OCI-LY7 (cell line): ENCODE measurements around the gene SYNE3.

Source experiments
- EZH2phosphoT487 ChIP-seq: fragments of 200-600 bp; sonication (generic); IDR thresholded peaks from 2 replicates; pipeline ENCODE4 v1.6.1; 2018; ENCODE audit warnings: low read depth, borderline replicate concordance, mild to moderate bottlenecking, mixed run types, antibody characterized with exemption, low read length, moderate library complexity, mixed read lengths
- TF ChIP-seq, protein P1 (sequence below): fragments of 200-600 bp; sonication (generic); conservative IDR thresholded peaks from 2 replicates; pipeline ENCODE4 v1.5.1; 2014; ENCODE audit warnings: mild to moderate bottlenecking, antibody characterized with exemption, low read length, moderate library complexity, mixed read lengths

DNA sequence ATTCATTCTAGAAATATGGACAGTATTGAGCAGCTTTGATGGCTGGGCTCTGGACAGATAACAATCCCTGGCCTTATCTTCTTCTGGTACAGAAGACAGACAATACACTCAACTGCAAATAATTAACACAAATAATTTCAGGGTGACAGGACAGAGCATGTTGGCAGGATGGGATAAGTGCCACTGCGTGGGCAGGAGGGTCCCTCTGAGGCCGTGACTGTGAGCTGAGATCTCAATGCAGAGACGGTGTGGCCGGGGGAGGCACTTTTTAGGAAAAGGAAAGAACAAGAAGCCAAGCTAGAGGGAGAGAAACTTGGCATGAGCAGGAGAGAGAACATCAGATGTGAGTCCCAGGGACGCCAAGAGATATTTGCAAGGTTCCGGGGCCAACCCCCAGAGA, 8.1 kb downstream of the SYNE3 start:
- TF ChIP-seq, protein P1, sequence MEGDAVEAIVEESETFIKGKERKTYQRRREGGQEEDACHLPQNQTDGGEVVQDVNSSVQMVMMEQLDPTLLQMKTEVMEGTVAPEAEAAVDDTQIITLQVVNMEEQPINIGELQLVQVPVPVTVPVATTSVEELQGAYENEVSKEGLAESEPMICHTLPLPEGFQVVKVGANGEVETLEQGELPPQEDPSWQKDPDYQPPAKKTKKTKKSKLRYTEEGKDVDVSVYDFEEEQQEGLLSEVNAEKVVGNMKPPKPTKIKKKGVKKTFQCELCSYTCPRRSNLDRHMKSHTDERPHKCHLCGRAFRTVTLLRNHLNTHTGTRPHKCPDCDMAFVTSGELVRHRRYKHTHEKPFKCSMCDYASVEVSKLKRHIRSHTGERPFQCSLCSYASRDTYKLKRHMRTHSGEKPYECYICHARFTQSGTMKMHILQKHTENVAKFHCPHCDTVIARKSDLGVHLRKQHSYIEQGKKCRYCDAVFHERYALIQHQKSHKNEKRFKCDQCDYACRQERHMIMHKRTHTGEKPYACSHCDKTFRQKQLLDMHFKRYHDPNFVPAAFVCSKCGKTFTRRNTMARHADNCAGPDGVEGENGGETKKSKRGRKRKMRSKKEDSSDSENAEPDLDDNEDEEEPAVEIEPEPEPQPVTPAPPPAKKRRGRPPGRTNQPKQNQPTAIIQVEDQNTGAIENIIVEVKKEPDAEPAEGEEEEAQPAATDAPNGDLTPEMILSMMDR, result no peak
- no peak for TF ChIP-seq EZH2phosphoT487
